AG04450 (cell line): ENCODE data around the gene SLC35D2. TPM values are rescaled to one million over a fixed set of nuclear protein-coding genes. Genes with fewer than 3 reads are reported as not detected.

ENCODE experiments used
- CTCF ChIA-PET: fragments of 300-600, 350-600 bp; formaldehyde crosslinking; extraction: SDS; loops from one replicate; lab custom pipeline; 2022; ENCODE audit warnings: antibody characterized with exemption, inconsistent platforms; lab: Charles Lee
- POLR2A ChIA-PET: fragments of 350-600 bp; formaldehyde crosslinking; extraction: SDS; loops from one replicate; lab custom pipeline; 2021; ENCODE audit warnings: antibody characterized with exemption, inconsistent platforms; lab: Yijun Ruan, JAX
- DNase-seq: peaks from one replicate; pipeline ENCODE4 v3.0.0-alpha.2; 2011; ENCODE audit warnings: low read depth, low spot score
- H3K27ac ChIP-seq: one replicate; pipeline ENCODE4 v1.5.1; 2012; ENCODE audit warnings: low read depth, low read length, control low read depth
- H3K27me3 ChIP-seq: one replicate; pipeline ENCODE4 v1.6.0; 2012; ENCODE audit warnings: low read length; ENCODE audit not compliant: control insufficient read depth, insufficient read depth
- H3K4me3 ChIP-seq: 2 replicates; pipeline ENCODE4 v1.5.1; 2011; ENCODE audit warnings: mild to moderate bottlenecking, low read depth, low read length, control low read depth
- H3K9me3 ChIP-seq: 2 replicates; pipeline ENCODE4 v1.5.1; 2012; ENCODE audit warnings: low read length; ENCODE audit not compliant: control insufficient read depth, insufficient read depth
- CTCF ChIP-seq: IDR thresholded peaks from 2 replicates; pipeline ENCODE4 v1.5.1; 2011; ENCODE audit warnings: low read depth, low read length, control low read depth, inconsistent platforms
- polyA plus RNA-seq: library from polyadenylated mRNA; depleted of rRNA; stranded (reverse); fragments of >200 nt; gene quantifications from 2 replicates; pipeline ENCODE4 v1.2.3, GENCODE V29; 2011

Gene SLC35D2
- polyA plus RNA-seq, 1 experiment = 24.1 TPM

GRCh38 chr9:96344458-96345180 is 38.9 kb downstream of the SLC35D2 start:
- ChIA-PET CTCF (interaction anchor here (0.6 to 2.6 kb wide), 4 partner anchors 18 to 1548 kb away, joined by 3 to 17 read pairs (median 6); no protein-coding TSS in a partner anchor), POLR2A (interaction anchor here (0.6 to 0.7 kb wide), 3 partner anchors 17 to 1323 kb away, joined by 4 to 11 read pairs (median 8); no protein-coding TSS in a partner anchor)
- Histone ChIP-seq H3K4me3 (no peak overlapping the region), H3K27me3 (no peaks in the 10 kb centered on the region), H3K27ac (no peak overlapping the region), H3K9me3 (peaks cover 7% of the 10 kb centered on the region)
- peak; percentile 87 for DNase-seq
- TF ChIP-seq CTCF = no peak

GRCh38 chr9:96343515-96344360 is 39.8 kb downstream of the SLC35D2 start:
- DNase-seq = no peak
- CTCF ChIA-PET = interaction anchor here (0.6 to 2.6 kb wide), 4 partner anchors 10 to 323 kb away, joined by 3 to 17 read pairs (median 8); no protein-coding TSS in a partner anchor
- Histone ChIP-seq H3K27me3 (no peaks in the 10 kb centered on the region), H3K4me3 (no peak overlapping the region), H3K9me3 (peaks cover 7% of the 10 kb centered on the region), H3K27ac (no peak overlapping the region)
- POLR2A ChIA-PET = no interaction called here
- no peak for TF ChIP-seq CTCF

- no peak overlapping the region for H3K4me3 ChIP-seq
- TF ChIP-seq CTCF = no peak
- no peak for DNase-seq
- no peaks in the 10 kb centered on the region for H3K27me3 ChIP-seq
- H3K9me3 ChIP-seq = no peaks in the 10 kb centered on the region; the same call in 1 of the 2 replicates
- CTCF ChIA-PET = interaction anchor here (1.1 to 2.6 kb wide), 3 partner anchors 15 to 324 kb away, joined by 5 to 17 read pairs (median 7); no protein-coding TSS in a partner anchor
- H3K27ac ChIP-seq = no peak overlapping the region
- POLR2A ChIA-PET = no interaction called here
These were observed 40.8 kb downstream of the SLC35D2 start for GRCh38 chr9:96342571-96343245.

- no peaks in the 10 kb centered on the region; the same call in 1 of the 2 replicates for H3K9me3 ChIP-seq
- CTCF ChIA-PET = no interaction called here
- no peaks in the 10 kb centered on the region for H3K27me3 ChIP-seq
- POLR2A ChIA-PET = interaction anchor here (0.6 kb wide), 1 partner anchor 531 kb away, joined by 6 read pairs; no protein-coding TSS in a partner anchor
- H3K27ac ChIP-seq = no peak overlapping the region
- no peak for DNase-seq
- H3K4me3 ChIP-seq = no peak overlapping the region
- no peak for TF ChIP-seq CTCF
These were observed 42.8 kb downstream of the SLC35D2 start for GRCh38 chr9:96340707-96341106.
